ENCODE measurements around the gene NCKAP1. TPM values are rescaled to one million over a fixed set of nuclear protein-coding genes. Genes with fewer than 3 reads are reported as not detected.
"Not testable (repeated sequence)": the region's sequence is repeated elsewhere in the genome, so short reads cannot be mapped to it uniquely, and the experiment has no call there.

Gene NCKAP1
- total and polyA plus RNA-seq, 3 experiments from 2014 or later = 0.51 to 8.7 (median 6.2) TPM

GRCh38 chr2:182890773-182891378, 147.4 kb downstream of the NCKAP1 start:
- Histone ChIP-seq H3K36me3 (ENCODE audit: insufficient read depth, low read length) (no peaks in the 10 kb centered on the region), H3K27me3 (ENCODE audit: insufficient read depth, low read length, poor library complexity, severe bottlenecking) (no peaks in the 10 kb centered on the region), H3K4me1 (ENCODE audit: insufficient read depth, low read length) (no peaks in the 10 kb centered on the region), H3K9me3 (ENCODE audit: low read length) (no peaks in the 10 kb centered on the region), H3K27ac (ENCODE audit: low read depth, low read length) (no peak overlapping the region), H3K4me3 (ENCODE audit: low read length) (no peak overlapping the region)
- H3K36me3 Mint-ChIP-seq = no peaks in the 10 kb centered on the region
- no peak overlapping the region for H3K27ac Mint-ChIP-seq
- POLR2A ChIA-PET = no interaction called here
- H3K4me1 Mint-ChIP-seq = peaks cover 0 to 3% (median 3%) of the 10 kb centered on the region in 3 donors
- H3K9me3 Mint-ChIP-seq = no peaks in the 10 kb centered on the region
- DNase-seq = no peak
- no peaks in the 10 kb centered on the region for H3K27me3 Mint-ChIP-seq
- CTCF ChIA-PET = interaction anchor here (1.5 kb wide), 1 partner anchor 9 kb away, joined by 4 read pairs; no protein-coding TSS in a partner anchor
- no peak overlapping the region for H3K4me3 Mint-ChIP-seq

- H3K27me3 Mint-ChIP-seq = peaks cover 0 to 1% of the 10 kb centered on the region in 2 donors
- H3K9me3 Mint-ChIP-seq = no peaks in the 10 kb centered on the region
- no peaks in the 10 kb centered on the region for H3K36me3 ChIP-seq (ENCODE audit: insufficient read depth, low read length)
- no peaks in the 10 kb centered on the region for H3K36me3 Mint-ChIP-seq
- H3K27ac Mint-ChIP-seq = no peak overlapping the region
- no peak overlapping the region for H3K4me3 ChIP-seq (ENCODE audit: low read length)
- H3K9me3 ChIP-seq (ENCODE audit: low read length) = no peaks in the 10 kb centered on the region
- H3K27me3 ChIP-seq (ENCODE audit: insufficient read depth, low read length, poor library complexity, severe bottlenecking) = no peaks in the 10 kb centered on the region
- DNase-seq = no peak
- ChIA-PET CTCF (no interaction called here), POLR2A (no interaction called here)
- no peaks in the 10 kb centered on the region for H3K4me1 ChIP-seq (ENCODE audit: insufficient read depth, low read length)
- H3K4me3 Mint-ChIP-seq = no peak overlapping the region
- no peak overlapping the region for H3K27ac ChIP-seq (ENCODE audit: low read depth, low read length)
- H3K4me1 Mint-ChIP-seq = peaks cover 0 to 3% (median 3%) of the 10 kb centered on the region in 3 donors
Measured at GRCh38 chr2:182890305-182890704, 148.0 kb downstream of the NCKAP1 start.

GRCh38 chr2:182887753-182888415, 150.4 kb downstream of the NCKAP1 start:
- no peaks in the 10 kb centered on the region for H3K4me1 ChIP-seq (ENCODE audit: insufficient read depth, low read length)
- no peaks in the 10 kb centered on the region for H3K9me3 ChIP-seq (ENCODE audit: low read length)
- Mint-ChIP-seq H3K4me3 (no peak overlapping the region), H3K4me1 (peaks cover 0 to 3% (median 3%) of the 10 kb centered on the region in 3 donors), H3K9me3 (no peaks in the 10 kb centered on the region), H3K27ac (no peak overlapping the region), H3K36me3 (no peaks in the 10 kb centered on the region), H3K27me3 (peaks cover 0 to 1% of the 10 kb centered on the region in 2 donors)
- no peak for DNase-seq
- H3K27me3 ChIP-seq (ENCODE audit: insufficient read depth, low read length, poor library complexity, severe bottlenecking) = no peaks in the 10 kb centered on the region
- ChIA-PET POLR2A (no interaction called here), CTCF (no interaction called here)
- H3K4me3 ChIP-seq (ENCODE audit: low read length) = no peak overlapping the region
- H3K36me3 ChIP-seq (ENCODE audit: insufficient read depth, low read length) = no peaks in the 10 kb centered on the region
- H3K27ac ChIP-seq (ENCODE audit: low read depth, low read length) = no peak overlapping the region

GRCh38 chr2:182887093-182887492, 151.2 kb downstream of the NCKAP1 start:
- no peak overlapping the region for H3K4me3 Mint-ChIP-seq
- H3K27me3 Mint-ChIP-seq = peaks cover 0 to 1% of the 10 kb centered on the region in 2 donors
- no peaks in the 10 kb centered on the region for H3K9me3 Mint-ChIP-seq

GRCh38 chr2:182885771-182886170, 152.5 kb downstream of the NCKAP1 start:
- peaks cover 0 to 4% (median 0%) of the 10 kb centered on the region in 5 donors for H3K9me3 Mint-ChIP-seq
- no peaks in the 10 kb centered on the region for H3K36me3 Mint-ChIP-seq
- POLR2A ChIA-PET = no interaction called here
- H3K27ac Mint-ChIP-seq = no peak overlapping the region
- H3K4me3 Mint-ChIP-seq = no peak overlapping the region
- Histone ChIP-seq H3K4me1 (ENCODE audit: insufficient read depth, low read length) (no peaks in the 10 kb centered on the region), H3K4me3 (ENCODE audit: low read length) (no peak overlapping the region), H3K9me3 (ENCODE audit: low read length) (no peaks in the 10 kb centered on the region), H3K36me3 (ENCODE audit: insufficient read depth, low read length) (no peaks in the 10 kb centered on the region), H3K27ac (ENCODE audit: low read depth, low read length) (no peak overlapping the region), H3K27me3 (ENCODE audit: insufficient read depth, low read length, poor library complexity, severe bottlenecking) (no peaks in the 10 kb centered on the region)
- peaks cover 0 to 1% of the 10 kb centered on the region in 2 donors for H3K27me3 Mint-ChIP-seq
- H3K4me1 Mint-ChIP-seq = peaks cover 0 to 2% (median 1%) of the 10 kb centered on the region in 3 donors
- CTCF ChIA-PET = no interaction called here
- DNase-seq = no peak

More at GRCh38 chr2:182887093-182887492, 151.2 kb downstream of the NCKAP1 start:
- no peak overlapping the region for H3K27ac ChIP-seq (ENCODE audit: low read depth, low read length)
- no peaks in the 10 kb centered on the region for H3K27me3 ChIP-seq (ENCODE audit: insufficient read depth, low read length, poor library complexity, severe bottlenecking)
- DNase-seq = no peak
- POLR2A ChIA-PET = no interaction called here
- H3K4me1 Mint-ChIP-seq = peaks cover 0 to 3% (median 3%) of the 10 kb centered on the region in 3 donors
- H3K36me3 Mint-ChIP-seq = no peaks in the 10 kb centered on the region
- CTCF ChIA-PET = no interaction called here
- H3K4me3 ChIP-seq (ENCODE audit: low read length) = no peak overlapping the region
- H3K36me3 ChIP-seq (ENCODE audit: insufficient read depth, low read length) = no peaks in the 10 kb centered on the region
- no peak overlapping the region for H3K27ac Mint-ChIP-seq
- H3K9me3 ChIP-seq (ENCODE audit: low read length) = no peaks in the 10 kb centered on the region
- H3K4me1 ChIP-seq (ENCODE audit: insufficient read depth, low read length) = no peaks in the 10 kb centered on the region

- no peaks in the 10 kb centered on the region for H3K27me3 ChIP-seq (ENCODE audit: insufficient read depth, low read length, poor library complexity, severe bottlenecking)
- peaks cover 0 to 1% of the 10 kb centered on the region in 2 donors for H3K27me3 Mint-ChIP-seq
- H3K36me3 Mint-ChIP-seq = no peaks in the 10 kb centered on the region
- H3K9me3 ChIP-seq (ENCODE audit: low read length) = no peaks in the 10 kb centered on the region
- no peaks in the 10 kb centered on the region for H3K4me1 ChIP-seq (ENCODE audit: insufficient read depth, low read length)
- no peak for DNase-seq
- ChIA-PET POLR2A (no interaction called here), CTCF (no interaction called here)
- peaks cover 2 to 18% (median 3%) of the 10 kb centered on the region in 5 donors for H3K9me3 Mint-ChIP-seq
- no peak overlapping the region for H3K27ac Mint-ChIP-seq
- H3K4me1 Mint-ChIP-seq = no peaks in the 10 kb centered on the region
- H3K36me3 ChIP-seq (ENCODE audit: insufficient read depth, low read length) = no peaks in the 10 kb centered on the region
- H3K27ac ChIP-seq (ENCODE audit: low read depth, low read length) = no peak overlapping the region
- H3K4me3 Mint-ChIP-seq = no peak overlapping the region
- no peak overlapping the region for H3K4me3 ChIP-seq (ENCODE audit: low read length)
Measured at GRCh38 chr2:182883451-182883850, 154.8 kb downstream of the NCKAP1 start.

GRCh38 chr2:182880100-182880499, 158.2 kb downstream of the NCKAP1 start:
- H3K4me1 Mint-ChIP-seq; H3K9me3 ChIP-seq (ENCODE audit: low read length); POLR2A ChIA-PET; H3K27me3 ChIP-seq (ENCODE audit: insufficient read depth, low read length, poor library complexity, severe bottlenecking); H3K36me3 Mint-ChIP-seq; DNase-seq; H3K27ac ChIP-seq (ENCODE audit: low read depth, low read length); H3K27ac Mint-ChIP-seq; H3K27me3 Mint-ChIP-seq; H3K4me3 Mint-ChIP-seq; H3K4me1 ChIP-seq (ENCODE audit: insufficient read depth, low read length); CTCF ChIA-PET; H3K36me3 ChIP-seq (ENCODE audit: insufficient read depth, low read length); H3K4me3 ChIP-seq (ENCODE audit: low read length): not testable (repeated sequence)
- H3K9me3 Mint-ChIP-seq = peaks cover 2 to 18% (median 11%) of the 10 kb centered on the region in 5 donors

- H3K36me3 Mint-ChIP-seq; POLR2A ChIA-PET; H3K27ac ChIP-seq (ENCODE audit: low read depth, low read length); H3K4me1 Mint-ChIP-seq; DNase-seq; H3K4me3 ChIP-seq (ENCODE audit: low read length); H3K4me1 ChIP-seq (ENCODE audit: insufficient read depth, low read length); H3K4me3 Mint-ChIP-seq; H3K27me3 ChIP-seq (ENCODE audit: insufficient read depth, low read length, poor library complexity, severe bottlenecking); H3K36me3 ChIP-seq (ENCODE audit: insufficient read depth, low read length); H3K9me3 ChIP-seq (ENCODE audit: low read length); H3K27ac Mint-ChIP-seq: not testable (repeated sequence)
- Mint-ChIP-seq H3K9me3 (peaks cover 8 to 28% (median 16%) of the 10 kb centered on the region in 5 donors), H3K27me3 (peaks cover 4 to 18% of the 10 kb centered on the region in 2 donors)
- CTCF ChIA-PET = interaction anchor here (1.5 kb wide), 1 partner anchor 9 kb away, joined by 4 read pairs; no protein-coding TSS in a partner anchor
Measured at GRCh38 chr2:182876653-182877052, 161.6 kb downstream of the NCKAP1 start.
